Measurements from ENCODE around the gene LETM1. TPM values are rescaled to one million over a fixed set of nuclear protein-coding genes. Genes with fewer than 3 reads are reported as not detected.
"Not testable (repeated sequence)": the region's sequence is repeated elsewhere in the genome, so short reads cannot be mapped to it uniquely, and the experiment has no call there.

Gene LETM1
- total RNA-seq, 2 donors from 2014 or later = 32.1 to 63.1 TPM

GRCh38 chr4:1842339-1842895, 13.5 kb downstream of the LETM1 start:
- 93% methylated on average over 13 of the region's 13 CpGs for WGBS
- no peak overlapping the region for H3K27ac ChIP-seq
- intact Hi-C loops (cut with DNase I) = no loop called here

GRCh38 chr4:1841887-1842210, 14.1 kb downstream of the LETM1 start:
- no peak for DNase-seq (ENCODE audit: low spot score)
- H3K9me3 ChIP-seq = no peaks in the 10 kb centered on the region
- intact Hi-C loops (cut with DNase I) = no loop called here
- H3K27ac ChIP-seq = no peak overlapping the region
- no peaks in the 10 kb centered on the region for H3K27me3 ChIP-seq (replicated peaks; ENCODE audit: insufficient read depth)
- no peaks in the 10 kb centered on the region for H3K4me1 ChIP-seq (replicated peaks)
- WGBS = 92% methylated on average over 9 of the region's 9 CpGs
- TF ChIP-seq CTCF (IDR thresholded peaks at IDR 0.05) = no peak
- H3K36me3 ChIP-seq = no peaks in the 10 kb centered on the region
- no peak overlapping the region for H3K4me3 ChIP-seq

More at GRCh38 chr4:1842339-1842895, 13.5 kb downstream of the LETM1 start:
- H3K4me1 ChIP-seq (replicated peaks) = no peaks in the 10 kb centered on the region
- no peak overlapping the region for H3K4me3 ChIP-seq
- H3K9me3 ChIP-seq = no peaks in the 10 kb centered on the region
- TF ChIP-seq POLR2A (IDR thresholded peaks at IDR 0.05) = no peak
- H3K27me3 ChIP-seq (replicated peaks; ENCODE audit: insufficient read depth) = no peaks in the 10 kb centered on the region
- no peak for DNase-seq (ENCODE audit: low spot score)
- no peaks in the 10 kb centered on the region for H3K36me3 ChIP-seq

GRCh38 chr4:1841201-1841886, 14.6 kb downstream of the LETM1 start:
- Histone ChIP-seq H3K4me3 (no peak overlapping the region), H3K27me3 (replicated peaks; ENCODE audit: insufficient read depth) (no peaks in the 10 kb centered on the region), H3K9me3 (no peaks in the 10 kb centered on the region), H3K36me3 (no peaks in the 10 kb centered on the region), H3K4me1 (replicated peaks) (no peaks in the 10 kb centered on the region), H3K27ac (no peak overlapping the region)
- TF ChIP-seq POLR2AphosphoS5 (IDR thresholded peaks at IDR 0.05) = no peak
- WGBS = 93% methylated on average over 31 of the region's 31 CpGs
- no peak for DNase-seq (ENCODE audit: low spot score)
- intact Hi-C loops (cut with DNase I) = no loop called here

- no peaks in the 10 kb centered on the region for H3K9me3 ChIP-seq
- H3K27me3 ChIP-seq (replicated peaks; ENCODE audit: insufficient read depth) = no peaks in the 10 kb centered on the region
- no peak overlapping the region for H3K27ac ChIP-seq
- peaks cover 0 to 9% of the 10 kb centered on the region in 2 donors for H3K36me3 ChIP-seq
- TF ChIP-seq POLR2AphosphoS5 (IDR thresholded peaks at IDR 0.05) (no peak), POLR2A (IDR thresholded peaks at IDR 0.05) (no peak), CTCF (IDR thresholded peaks at IDR 0.05) (no peak)
- 89% methylated on average over 7 of the region's 7 CpGs for WGBS
- H3K4me1 ChIP-seq (replicated peaks) = no peaks in the 10 kb centered on the region
- DNase-seq (ENCODE audit: low spot score) = no peak
- intact Hi-C loops (cut with DNase I) = no loop called here
- no peak overlapping the region for H3K4me3 ChIP-seq
Observed at GRCh38 chr4:1839282-1839681, 16.7 kb downstream of the LETM1 start.

- DNase-seq (ENCODE audit: low spot score) = no peak
- H3K9me3 ChIP-seq = no peaks in the 10 kb centered on the region
- H3K36me3 ChIP-seq = peaks cover 9 to 13% of the 10 kb centered on the region in 2 donors
- intact Hi-C loops (cut with DNase I) = no loop called here
- H3K27me3 ChIP-seq (replicated peaks; ENCODE audit: insufficient read depth) = no peaks in the 10 kb centered on the region
- whole genome bisulfite sequencing = 92% methylated on average over 10 of the region's 10 CpGs
- H3K4me3 ChIP-seq = no peak overlapping the region
- no peak overlapping the region for H3K27ac ChIP-seq
- TF ChIP-seq POLR2A (IDR thresholded peaks at IDR 0.05) (no peak), CTCF (IDR thresholded peaks at IDR 0.05) (no peak), POLR2AphosphoS5 (IDR thresholded peaks at IDR 0.05) (no peak)
- H3K4me1 ChIP-seq (replicated peaks) = no peaks in the 10 kb centered on the region
Observed at GRCh38 chr4:1837069-1837468, 18.9 kb downstream of the LETM1 start.

- H3K36me3 ChIP-seq = peaks cover 10 to 13% of the 10 kb centered on the region in 2 donors
- no peak overlapping the region for H3K4me3 ChIP-seq
- TF ChIP-seq POLR2A (IDR thresholded peaks at IDR 0.05) = no peak
- no peak for TF ChIP-seq CTCF (IDR thresholded peaks at IDR 0.05)
- no peak for TF ChIP-seq POLR2AphosphoS5 (IDR thresholded peaks at IDR 0.05)
- H3K27ac ChIP-seq = no peak overlapping the region
- no peaks in the 10 kb centered on the region for H3K27me3 ChIP-seq (replicated peaks; ENCODE audit: insufficient read depth)
- 96% methylated on average over 7 of the region's 7 CpGs for WGBS
- no peak for DNase-seq (ENCODE audit: low spot score)
- H3K4me1 ChIP-seq (replicated peaks) = no peaks in the 10 kb centered on the region
- no peaks in the 10 kb centered on the region for H3K9me3 ChIP-seq
- intact Hi-C loops (cut with DNase I) = no loop called here
Observed at GRCh38 chr4:1836650-1837049, 19.3 kb downstream of the LETM1 start.

- H3K27me3 ChIP-seq (replicated peaks; ENCODE audit: insufficient read depth); H3K9me3 ChIP-seq; H3K4me3 ChIP-seq; DNase-seq (ENCODE audit: low spot score); H3K4me1 ChIP-seq (replicated peaks); intact Hi-C loops (cut with DNase I); H3K27ac ChIP-seq: not testable (repeated sequence)
- peaks cover 13 to 18% of the 10 kb centered on the region in 2 donors for H3K36me3 ChIP-seq
- 98% methylated on average over 8 of the region's 8 CpGs for WGBS
Observed at GRCh38 chr4:1835836-1836235, 20.1 kb downstream of the LETM1 start.

All from prostate gland (tissue), 2 donors.